Natural killer cell (primary cell): ENCODE results near the gene IGF1. TPM values are rescaled to one million over a fixed set of nuclear protein-coding genes. Genes with fewer than 3 reads are reported as not detected.

Source experiments
- ATAC-seq, 3 donors: fragments of 150-1000 bp in 2 of 3; fragments of 200-7000 bp in 1 of 3; cut with Tn5 transposase; 1 replicate in 1 of 3; 2 replicates in 2 of 3; pipeline ENCODE4 v1.10.0; 2021; ENCODE audit warnings: mild to moderate bottlenecking in 2 of 3, moderate library complexity in 2 of 3
- DNase-seq, 2 donors: peaks; one replicate each; pipeline versions ENCODE4 v3.0.0 to v3.0.0-alpha.2; 2013 to 2021; ENCODE audit warnings: mixed read lengths in 1 of 2
- H3K27ac ChIP-seq: one replicate; pipeline ENCODE4 v1.5.1; 2013; ENCODE audit warnings: mild to moderate bottlenecking, low read length
- H3K27me3 ChIP-seq: one replicate; pipeline ENCODE4 v1.6.1; 2013; ENCODE audit warnings: low read length; ENCODE audit not compliant: control insufficient read depth, insufficient read depth
- H3K36me3 ChIP-seq: one replicate; pipeline ENCODE4 v1.6.1; 2013; ENCODE audit warnings: low read length; ENCODE audit not compliant: control insufficient read depth, insufficient read depth
- H3K4me1 ChIP-seq: one replicate; pipeline ENCODE4 v1.6.1; 2013; ENCODE audit warnings: low read length; ENCODE audit not compliant: control insufficient read depth, insufficient read depth
- H3K4me3 ChIP-seq: one replicate; pipeline ENCODE4 v1.5.1; 2013; ENCODE audit warnings: low read length
- H3K9me3 ChIP-seq: one replicate; pipeline ENCODE4 v1.6.1; 2013; ENCODE audit warnings: low read length; ENCODE audit not compliant: control insufficient read depth, insufficient read depth
- H3K27ac Mint-ChIP-seq, 2 donors: one replicate each; pipeline ENCODE4 v1.8.0; 2022; ENCODE audit warnings: mild to moderate bottlenecking in 2 of 2, mixed read lengths in 2 of 2, moderate library complexity in 1 of 2
- H3K27me3 Mint-ChIP-seq, 2 donors: one replicate each; pipeline ENCODE4 v1.8.0; 2022; ENCODE audit warnings: low read depth in 2 of 2, mixed read lengths in 2 of 2
- H3K36me3 Mint-ChIP-seq: one replicate; pipeline ENCODE4 v1.8.0; 2022; ENCODE audit warnings: mixed read lengths
- H3K4me1 Mint-ChIP-seq, 2 donors: one replicate each; pipeline ENCODE4 v1.8.0; 2022; ENCODE audit warnings: mixed read lengths in 2 of 2
- H3K4me3 Mint-ChIP-seq: one replicate; pipeline ENCODE4 v1.8.0; 2022; ENCODE audit warnings: mild to moderate bottlenecking, moderate library complexity, mixed read lengths
- H3K9me3 Mint-ChIP-seq, 2 donors: one replicate each; pipeline ENCODE4 v1.8.0; 2022; ENCODE audit warnings: mixed read lengths in 2 of 2
- CTCF ChIP-seq: fragments of 200-600 bp; IDR thresholded peaks from one replicate; pipeline ENCODE4 v1.8.0; 2022; ENCODE audit warnings: antibody characterized with exemption
- WGBS: methylation state at CpG from one replicate; pipeline ENCODE4 v1.1.7; 2013; ENCODE audit warnings: missing lambda C conversion rate; ENCODE audit not compliant: insufficient coverage; 5-methylcytosine and 5-hydroxymethylcytosine counted together
- intact Hi-C: fragments of 100-400 bp; cut with micrococcal nuclease; formaldehyde crosslinking; loops from one replicate; pipeline ENCODE4 v1.14.2; 2022
- total RNA-seq, 4 donors: library from RNA; stranded (reverse); fragments of 120-200 nt in 1 of 4; gene quantifications; one replicate each; pipeline versions ENCODE4 v1.2.3 to v1.2.4, GENCODE V29; 2013 to 2022

The IGF1 gene
- total RNA-seq, 3 donors from 2014 or later (not counting 1 experiment from before 2014, with no cell fraction given): 0.48 TPM; not detected in 2

- Mint-ChIP-seq H3K36me3 (no peaks in the 10 kb centered on the region), H3K9me3 (peaks cover 0 to 5% of the 10 kb centered on the region in 2 donors), H3K4me3 (no peak overlapping the region), H3K27ac (no peak overlapping the region), H3K4me1 (no peaks in the 10 kb centered on the region), H3K27me3 (no peaks in the 10 kb centered on the region)
- Histone ChIP-seq H3K36me3 (no peaks in the 10 kb centered on the region), H3K27ac (no peak overlapping the region), H3K9me3 (no peaks in the 10 kb centered on the region), H3K4me1 (no peaks in the 10 kb centered on the region), H3K4me3 (no peak overlapping the region), H3K27me3 (no peaks in the 10 kb centered on the region)
- TF ChIP-seq CTCF: no peak
- intact Hi-C loops: no loop called here
- no peak for DNase-seq
- no peak for ATAC-seq
- WGBS: 83% methylated on average over 4 of the region's 4 CpGs
Measured at GRCh38 chr12:102522768-102523167, 42.4 kb upstream of the IGF1 start.

GRCh38 chr12:102521662-102522277, 41.4 kb upstream of the IGF1 start:
- ATAC-seq: no peak
- Mint-ChIP-seq H3K4me3 (no peak overlapping the region), H3K4me1 (no peaks in the 10 kb centered on the region), H3K36me3 (no peaks in the 10 kb centered on the region), H3K27me3 (no peaks in the 10 kb centered on the region), H3K27ac (no peak overlapping the region), H3K9me3 (peaks cover 0 to 5% of the 10 kb centered on the region in 2 donors)
- H3K27ac ChIP-seq: no peak overlapping the region
- DNase-seq: no peak
- no peaks in the 10 kb centered on the region for H3K9me3 ChIP-seq
- H3K36me3 ChIP-seq: no peaks in the 10 kb centered on the region
- no peaks in the 10 kb centered on the region for H3K27me3 ChIP-seq
- 100% methylated on average over 1 of the region's 1 CpG for WGBS
- H3K4me3 ChIP-seq: no peak overlapping the region
- no peaks in the 10 kb centered on the region for H3K4me1 ChIP-seq
- no peak for TF ChIP-seq CTCF
- intact Hi-C loops: no loop called here

DNA sequence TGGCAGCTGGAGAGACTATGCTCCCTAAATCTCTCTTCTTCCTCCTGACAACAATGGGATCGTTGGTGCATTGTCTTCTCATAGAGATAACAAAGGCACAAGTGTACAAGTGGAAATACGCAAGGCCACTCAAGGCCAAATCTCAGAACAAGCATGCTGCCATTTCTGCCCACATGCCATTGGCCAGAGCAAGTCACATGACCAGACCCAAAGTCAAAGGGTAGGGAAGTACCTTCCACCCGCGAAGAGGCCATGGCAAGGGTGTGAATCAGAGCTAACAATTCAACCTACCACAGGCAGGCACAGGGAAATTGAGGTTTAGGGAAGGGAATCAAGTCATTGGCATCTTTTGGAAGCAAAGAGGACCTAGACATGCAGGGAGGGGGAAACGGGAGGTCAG, 38.5 kb upstream of the IGF1 start:
- Mint-ChIP-seq H3K9me3 (peaks cover 0 to 2% of the 10 kb centered on the region in 2 donors), H3K36me3 (no peaks in the 10 kb centered on the region), H3K27ac (no peak overlapping the region), H3K4me1 (no peaks in the 10 kb centered on the region), H3K4me3 (no peak overlapping the region), H3K27me3 (no peaks in the 10 kb centered on the region)
- 79% methylated on average over 5 of the region's 5 CpGs for WGBS
- H3K27ac ChIP-seq: no peak overlapping the region
- no peak for DNase-seq
- no peaks in the 10 kb centered on the region for H3K9me3 ChIP-seq
- no peak overlapping the region for H3K4me3 ChIP-seq
- no peak for ATAC-seq
- H3K36me3 ChIP-seq: no peaks in the 10 kb centered on the region
- intact Hi-C loops: no loop called here
- no peak for TF ChIP-seq CTCF
- no peaks in the 10 kb centered on the region for H3K4me1 ChIP-seq
- H3K27me3 ChIP-seq: no peaks in the 10 kb centered on the region

DNA sequence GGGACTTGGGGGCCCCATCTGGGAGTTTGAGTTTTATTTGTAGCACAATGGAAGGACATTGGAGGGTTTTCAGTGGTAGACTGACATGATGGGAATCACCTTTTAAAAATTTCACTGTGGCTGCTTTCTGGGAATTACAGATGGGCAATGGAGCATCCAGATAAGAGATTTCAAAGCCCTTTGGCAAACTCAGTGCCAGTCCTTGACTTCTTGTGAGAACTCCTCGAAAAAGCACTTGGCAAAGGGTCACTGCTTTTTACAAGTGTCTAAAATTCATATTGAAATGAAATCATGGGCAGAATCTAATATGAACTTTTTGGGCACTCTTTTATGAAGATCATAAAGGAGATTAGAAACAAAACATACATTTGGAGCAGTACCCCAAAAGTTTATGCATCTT, 34.3 kb upstream of the IGF1 start:
- ATAC-seq: no peak
- no peaks in the 10 kb centered on the region for H3K9me3 ChIP-seq
- intact Hi-C loops: no loop called here
- no peaks in the 10 kb centered on the region for H3K4me1 ChIP-seq
- H3K27me3 ChIP-seq: no peaks in the 10 kb centered on the region
- no peaks in the 10 kb centered on the region for H3K36me3 ChIP-seq
- Mint-ChIP-seq H3K4me3 (no peak overlapping the region), H3K9me3 (no peaks in the 10 kb centered on the region), H3K36me3 (no peaks in the 10 kb centered on the region), H3K27ac (no peak overlapping the region), H3K27me3 (no peaks in the 10 kb centered on the region), H3K4me1 (peaks cover 0 to 3% of the 10 kb centered on the region in 2 donors)
- 82% methylated on average over 1 of the region's 1 CpG for WGBS
- no peak overlapping the region for H3K27ac ChIP-seq
- H3K4me3 ChIP-seq: no peak overlapping the region
- no peak for DNase-seq
- no peak for TF ChIP-seq CTCF
